Measurements from ENCODE around the gene UGT8.

UGT8 gene

GRCh38 chr4:114688059-114688458 lies 89.5 kb downstream of the UGT8 start:
- in situ Hi-C loops (cut with MboI; ENCODE audit: low sequenced_read_pairs) = loop anchor here (25.0 kb wide), 1 partner anchor 301 kb away; no protein-coding TSS in a partner anchor

- in situ Hi-C loops (cut with MboI; ENCODE audit: low sequenced_read_pairs) = loop anchor here (25.0 kb wide), 1 partner anchor 303 kb away; no protein-coding TSS in a partner anchor
These were observed 92.0 kb downstream of the UGT8 start for GRCh38 chr4:114690571-114690970.

GRCh38 chr4:114691865-114692264 lies 93.3 kb downstream of the UGT8 start:
- in situ Hi-C loops (cut with MboI; ENCODE audit: low sequenced_read_pairs) = loop anchor here (25.0 kb wide), 1 partner anchor 305 kb away; no protein-coding TSS in a partner anchor

- in situ Hi-C loops (cut with MboI; ENCODE audit: low sequenced_read_pairs) = loop anchor here (25.0 kb wide), 1 partner anchor 306 kb away; no protein-coding TSS in a partner anchor
These were observed 94.4 kb downstream of the UGT8 start for GRCh38 chr4:114692958-114693357.

GRCh38 chr4:114694770-114695169 lies 96.2 kb downstream of the UGT8 start:
- in situ Hi-C loops (cut with MboI; ENCODE audit: low sequenced_read_pairs) = loop anchor here (25.0 kb wide), 1 partner anchor 307 kb away; no protein-coding TSS in a partner anchor

GRCh38 chr4:114698231-114698630 lies 99.6 kb downstream of the UGT8 start:
- in situ Hi-C loops (cut with MboI; ENCODE audit: low sequenced_read_pairs) = loop anchor here (25.0 kb wide), 1 partner anchor 311 kb away; no protein-coding TSS in a partner anchor

GRCh38 chr4:114701491-114701890 lies 102.9 kb downstream of the UGT8 start:
- in situ Hi-C loops (cut with MboI; ENCODE audit: low sequenced_read_pairs) = no loop called here

- in situ Hi-C loops (cut with MboI; ENCODE audit: low sequenced_read_pairs) = no loop called here
These were observed 118.8 kb downstream of the UGT8 start for GRCh38 chr4:114717432-114717831.

- in situ Hi-C loops (cut with MboI; ENCODE audit: low sequenced_read_pairs) = no loop called here
These were observed 126.5 kb downstream of the UGT8 start for GRCh38 chr4:114725066-114725465.

GRCh38 chr4:114727461-114727860 lies 128.9 kb downstream of the UGT8 start:
- in situ Hi-C loops (cut with MboI; ENCODE audit: low sequenced_read_pairs) = no loop called here

Data from HL-60/S4 (cell line).